HG02642 (cell line): ENCODE measurements around the gene DHRS7B.

Experiments used
- ATAC-seq: cut with Tn5 transposase; IDR thresholded peaks from one replicate; pipeline ENCODE4 v1.9.1; 2021; ENCODE audit warnings: mild to moderate bottlenecking; ENCODE audit not compliant: unreplicated experiment, poor library complexity

DHRS7B gene

DNA sequence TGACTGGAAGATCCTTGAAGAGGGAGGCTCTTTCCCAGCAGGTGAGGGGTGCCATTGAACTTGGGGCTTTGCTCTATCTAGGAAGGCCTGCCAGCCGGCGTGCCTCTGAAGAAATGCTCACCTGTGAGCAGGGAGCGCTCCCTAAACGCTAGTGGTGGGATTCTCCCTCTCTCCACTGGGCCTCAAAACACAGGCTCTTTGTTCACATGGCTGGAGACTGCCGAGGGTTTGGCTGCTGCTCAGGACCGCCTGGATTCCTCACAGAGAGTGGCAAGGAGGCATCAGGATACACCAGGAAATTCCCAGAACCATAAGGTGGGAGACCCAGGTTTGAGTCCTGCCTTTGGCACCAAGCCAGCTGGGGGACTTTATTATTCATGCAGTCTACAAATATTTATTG is 104.8 kb downstream of the DHRS7B start:
- no peak for ATAC-seq

DNA sequence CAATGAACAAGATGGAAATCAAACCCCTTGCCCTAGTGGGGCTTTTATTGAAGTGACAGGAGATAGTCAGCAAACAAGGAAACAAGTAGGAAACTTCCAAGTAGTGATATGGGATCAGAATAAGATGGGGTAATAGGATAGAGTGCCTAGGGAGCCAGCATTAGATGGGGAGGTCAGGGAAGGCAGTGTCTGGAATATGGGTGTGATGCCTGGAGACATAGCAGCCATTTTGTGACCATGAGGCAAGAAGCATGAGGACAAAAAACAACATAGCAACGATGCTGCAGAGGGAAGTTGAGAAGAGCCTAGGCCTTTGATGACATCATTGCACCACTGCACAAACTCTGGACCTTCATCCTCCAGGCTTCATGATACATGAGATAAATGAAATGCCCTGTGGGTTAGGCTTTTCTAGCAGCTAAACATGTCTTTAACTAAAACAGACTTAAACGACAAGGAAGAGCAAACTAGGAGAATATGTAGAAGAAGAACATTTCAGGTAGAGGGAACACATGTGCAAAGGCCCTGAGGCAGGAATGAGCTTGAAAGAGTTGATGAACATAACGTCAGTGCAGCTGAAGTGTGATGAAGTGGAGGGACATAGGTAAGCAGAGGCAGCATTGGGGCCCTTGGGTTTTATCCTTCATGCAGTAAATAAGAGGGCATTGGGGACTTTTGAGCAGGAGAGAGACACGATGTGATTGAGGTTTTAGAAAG is 105.4 kb downstream of the DHRS7B start:
- no peak for ATAC-seq

DNA sequence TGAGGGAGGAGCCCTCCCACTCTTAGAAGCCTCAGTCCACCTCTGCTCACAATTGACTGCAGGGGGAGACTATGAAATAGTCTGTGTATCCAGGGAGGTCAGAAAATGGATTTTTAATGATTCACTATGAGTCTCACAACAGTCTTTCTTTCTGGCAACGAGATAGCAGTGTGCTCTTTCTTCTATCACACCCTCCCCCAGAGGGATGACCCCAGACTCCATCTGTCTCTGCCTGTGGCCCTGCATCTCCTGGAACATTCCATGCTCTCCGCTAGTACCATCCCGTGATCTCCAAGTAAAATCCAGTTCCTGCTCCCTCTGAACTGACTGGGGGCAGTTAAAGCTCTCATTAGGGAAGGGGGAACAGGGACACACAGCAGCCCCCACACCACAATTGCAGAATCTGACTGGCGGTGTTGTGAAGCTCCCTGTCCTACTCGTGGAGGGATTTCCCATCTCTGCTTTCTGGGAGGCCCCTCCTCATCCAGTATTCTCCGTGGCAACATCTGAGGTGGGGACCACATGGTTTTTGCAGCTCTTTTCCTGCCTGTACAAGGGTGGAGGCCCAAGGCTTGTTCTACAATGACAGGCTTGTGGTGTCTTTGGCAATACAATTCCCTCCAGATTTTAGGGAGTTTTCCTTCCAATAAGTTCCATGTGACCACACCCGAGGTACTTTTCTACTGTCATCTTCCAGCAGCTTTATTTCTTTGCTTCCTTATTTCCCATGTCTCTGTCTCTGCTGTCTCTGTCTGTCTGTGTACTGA is 107.0 kb downstream of the DHRS7B start:
- no peak for ATAC-seq

DNA sequence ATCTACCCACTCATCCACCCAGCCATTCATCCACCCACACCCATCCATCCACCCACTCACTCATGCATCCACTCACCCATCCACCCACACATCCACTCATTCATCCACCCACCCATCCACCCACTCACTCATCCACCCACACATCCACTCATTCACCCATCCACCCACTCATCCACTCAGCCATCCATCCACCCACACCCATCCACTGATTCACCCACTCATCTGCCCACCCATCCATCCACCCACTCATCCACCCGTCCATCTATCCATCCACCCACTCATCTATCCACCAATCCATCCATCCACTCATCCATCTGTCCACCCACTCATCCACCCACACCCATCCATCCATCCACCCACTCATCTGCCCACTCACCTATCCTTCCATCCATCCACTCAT is 109.2 kb downstream of the DHRS7B start:
- no peak for ATAC-seq

DNA sequence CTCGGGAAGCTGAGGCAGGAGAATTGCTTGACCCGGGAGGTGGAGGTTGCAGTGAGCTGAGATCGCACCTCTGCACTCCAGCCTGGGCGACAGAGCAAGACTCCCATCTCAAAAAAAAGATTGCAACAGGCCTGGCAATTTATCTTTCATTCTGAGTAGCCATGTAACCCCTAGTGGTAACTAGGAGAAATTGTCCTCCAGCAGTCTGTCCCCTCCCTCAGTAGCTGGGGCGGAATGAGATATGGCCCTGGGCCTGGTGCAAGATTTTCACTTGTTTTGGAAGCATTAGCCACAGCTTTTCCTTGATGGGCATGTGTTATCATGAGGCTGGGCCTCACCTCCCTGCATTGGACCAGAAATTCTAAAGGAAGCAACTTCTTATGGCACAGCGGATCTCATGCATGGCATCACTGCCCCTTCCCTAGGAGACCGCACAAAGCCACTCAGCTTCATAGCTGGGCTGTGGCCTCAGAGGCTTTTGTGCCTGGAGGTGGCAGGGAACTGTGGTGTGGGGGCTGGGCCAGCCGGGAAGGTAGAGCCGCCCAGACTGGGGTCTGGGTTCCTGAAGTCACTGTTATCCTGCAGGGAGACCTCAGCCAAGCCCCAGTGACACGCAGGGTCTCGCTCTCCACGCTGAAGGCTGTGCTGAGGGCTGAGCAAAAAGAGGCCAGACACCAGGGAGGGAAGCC is 113.1 kb downstream of the DHRS7B start:
- no peak for ATAC-seq

DNA sequence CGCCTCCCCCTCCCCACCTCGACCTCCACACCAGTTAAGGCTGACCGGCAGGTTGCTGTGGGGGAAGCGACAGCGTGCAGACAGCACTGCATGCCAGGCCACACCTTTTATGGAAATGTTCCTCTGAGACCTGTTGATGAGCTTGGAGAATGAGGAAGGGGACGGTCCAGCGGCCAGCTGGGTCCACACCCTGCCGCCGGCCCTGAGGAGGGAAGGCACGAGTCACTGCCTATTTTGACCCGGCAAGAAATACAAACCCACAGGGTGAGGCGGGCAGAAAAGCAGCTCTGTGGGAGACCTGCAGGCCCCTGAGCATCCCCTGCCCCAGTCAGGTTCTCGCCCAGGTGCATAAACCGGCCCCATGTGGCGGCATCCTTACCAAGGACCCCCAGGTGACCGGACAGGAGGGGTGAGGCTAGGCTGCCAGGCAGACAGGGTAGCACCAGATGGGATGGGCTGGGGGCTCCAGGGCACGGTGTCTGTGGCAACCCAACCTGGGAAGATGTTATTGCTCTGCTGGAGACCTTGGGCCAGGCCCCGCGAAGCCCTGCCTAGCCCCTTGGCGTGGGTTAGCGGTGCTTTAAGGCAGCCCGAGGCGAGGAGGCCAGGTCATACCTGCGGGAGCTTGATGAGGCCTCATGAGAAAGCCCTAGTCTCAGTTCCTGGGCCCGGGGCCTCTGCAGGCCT is 113.7 kb downstream of the DHRS7B start:
- no peak for ATAC-seq
